HG03432 (cell line): ENCODE data around the gene FGF1.
A peak's percentile ranks its signal among the peaks of the same experiment; 100 is the strongest.

ENCODE experiments used
- ATAC-seq: cut with Tn5 transposase; IDR thresholded peaks from one replicate; pipeline ENCODE4 v1.9.1; 2021; ENCODE audit warnings: mild to moderate bottlenecking, moderate library complexity; ENCODE audit not compliant: unreplicated experiment

Gene FGF1

DNA sequence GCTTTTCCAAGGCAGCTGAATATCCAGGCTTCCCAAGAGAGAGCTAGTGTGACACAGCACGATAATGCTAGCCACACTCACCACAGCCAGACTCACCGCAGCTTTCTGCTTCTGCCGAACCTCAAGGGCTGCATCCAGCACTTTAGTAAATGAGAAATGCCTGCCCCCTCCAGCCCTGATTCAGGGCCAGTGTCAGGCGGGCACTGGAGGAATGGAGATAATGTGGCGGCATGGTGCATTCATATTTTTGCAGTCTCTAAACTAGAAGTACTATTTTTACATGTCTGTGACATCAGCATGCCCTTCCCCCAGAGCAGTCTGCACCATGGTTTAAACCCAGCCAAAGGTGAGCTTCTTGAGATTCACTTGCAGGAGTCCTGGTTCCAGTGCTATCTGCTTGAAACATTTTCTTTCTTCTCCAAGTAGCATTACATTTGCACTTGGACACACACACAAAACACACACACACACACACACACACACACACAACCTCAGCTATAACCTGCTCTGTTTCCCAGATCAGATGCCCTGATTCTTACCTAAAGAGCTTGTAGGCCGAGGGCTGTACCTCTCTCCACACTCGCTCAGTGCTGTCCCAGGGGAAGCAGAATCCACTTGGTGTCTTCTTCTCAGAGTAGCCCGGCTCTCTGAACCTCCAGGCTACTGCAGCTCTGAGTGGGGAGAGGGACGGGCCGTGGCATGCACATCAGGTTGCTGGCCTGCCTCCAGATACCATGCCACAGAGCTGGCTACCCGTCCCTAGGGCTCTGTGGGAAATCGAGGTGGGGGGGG is at the start of gene FGF1:
Gene FGF1 (minus strand): TSS at position 673 of the 792 bp plus-strand sequence. CDS start 71,963 bp downstream, outside the sequence.
- ATAC-seq: no peak

DNA sequence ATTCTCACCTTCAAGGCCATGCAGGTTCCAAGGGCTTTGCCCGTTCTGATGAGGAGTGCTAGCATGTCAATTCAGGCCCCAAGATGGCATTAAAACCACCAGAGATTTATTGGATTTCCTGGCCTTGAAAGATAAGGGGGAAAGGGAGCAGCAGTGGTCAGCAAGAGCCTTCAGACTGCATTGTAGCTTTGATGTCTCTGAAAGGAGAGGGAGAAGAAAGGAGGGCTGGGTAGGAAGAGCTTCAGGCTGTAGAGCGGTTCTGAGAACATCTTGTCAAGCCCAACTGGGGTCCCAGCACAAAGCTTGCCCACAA is 41.8 kb upstream of the FGF1 start:
- ATAC-seq: no peak

DNA sequence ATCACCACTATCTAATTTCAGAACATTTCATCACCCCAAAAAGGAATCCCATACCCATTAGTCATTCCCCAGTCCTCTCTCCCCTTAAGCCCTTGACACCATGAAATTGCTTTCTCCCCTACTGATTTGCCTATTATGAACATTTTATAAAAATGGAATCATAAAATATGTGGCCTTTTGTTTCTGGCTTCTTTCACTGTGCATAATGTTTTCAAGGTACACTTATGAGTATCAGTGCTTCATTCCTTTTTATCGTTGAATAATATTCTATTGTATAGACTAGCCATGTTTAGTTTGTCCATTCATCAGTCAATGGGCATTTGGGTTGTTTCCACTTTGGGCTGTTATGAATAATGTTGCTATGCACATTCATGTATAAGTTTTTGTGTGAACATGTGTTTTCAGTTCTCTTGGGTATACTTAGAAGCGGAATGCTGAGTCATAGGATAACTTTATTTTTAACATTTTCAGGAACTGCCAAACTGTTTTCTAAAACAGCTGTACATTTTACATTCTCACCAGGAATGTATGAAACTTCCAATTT is 40.4 kb upstream of the FGF1 start:
- peak; percentile 64 for ATAC-seq

DNA sequence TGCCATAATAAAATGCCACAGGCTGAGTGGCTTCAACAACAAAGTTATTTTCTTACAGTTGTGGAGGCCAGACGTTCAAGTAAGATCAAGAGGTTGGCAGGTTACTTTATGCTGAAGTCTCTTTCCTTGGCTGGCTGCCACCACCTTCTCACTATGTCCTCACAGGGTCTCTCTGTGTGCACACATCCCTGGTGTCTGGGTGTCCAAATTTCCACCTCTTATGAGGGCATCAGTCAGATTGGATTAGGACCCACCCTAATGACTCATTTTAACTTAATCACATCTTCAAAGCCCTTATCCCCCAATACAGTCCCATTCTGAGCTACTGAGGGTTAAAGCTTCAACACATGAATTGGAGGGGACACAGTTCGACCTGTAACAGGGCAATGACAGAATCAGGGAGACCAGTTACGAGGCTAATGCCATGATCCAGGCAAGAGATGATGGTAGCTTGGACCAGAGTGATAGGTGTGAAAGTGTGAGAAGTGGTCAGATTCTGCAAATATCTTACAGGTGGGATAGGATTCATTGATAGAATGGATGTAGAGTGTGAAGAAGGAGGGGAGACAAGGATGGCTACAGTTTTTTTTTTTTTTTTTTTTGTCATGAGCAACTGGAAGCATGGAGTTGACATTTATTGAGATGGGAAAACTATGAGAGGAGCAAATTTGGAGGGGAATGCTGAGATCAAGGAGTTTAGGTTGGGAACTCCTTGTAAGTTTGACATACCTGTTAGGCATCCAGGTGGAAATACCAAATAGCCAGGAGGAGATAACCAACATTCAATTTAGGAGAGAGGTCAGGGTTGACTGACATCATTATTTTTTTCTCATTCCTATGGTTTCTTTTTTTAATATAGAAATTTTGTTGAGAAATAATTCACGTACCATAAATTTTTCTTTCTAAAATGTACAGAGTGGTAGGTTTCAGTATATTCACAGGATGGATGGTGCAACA is 39.6 kb upstream of the FGF1 start:
- no peak for ATAC-seq

DNA sequence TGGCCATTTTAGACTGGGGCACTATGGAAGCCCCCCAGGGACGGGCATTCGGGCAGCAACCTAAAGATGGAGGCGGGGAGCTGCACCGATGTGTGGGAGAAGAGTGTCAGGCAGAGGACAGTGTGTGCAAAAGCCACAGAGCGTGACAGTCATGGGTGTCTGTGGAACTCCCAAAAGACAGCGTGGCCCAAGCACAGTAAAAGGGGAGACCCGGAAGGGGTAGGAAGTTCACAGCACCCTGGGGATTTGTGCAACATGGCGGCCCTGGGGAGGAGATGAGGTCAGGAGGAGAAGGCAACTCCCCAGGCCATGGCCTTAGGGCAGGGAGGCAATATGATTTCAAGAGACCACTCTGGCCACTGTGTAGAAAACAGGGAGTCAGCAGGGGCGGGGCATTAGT is 38.9 kb upstream of the FGF1 start:
- no peak for ATAC-seq

DNA sequence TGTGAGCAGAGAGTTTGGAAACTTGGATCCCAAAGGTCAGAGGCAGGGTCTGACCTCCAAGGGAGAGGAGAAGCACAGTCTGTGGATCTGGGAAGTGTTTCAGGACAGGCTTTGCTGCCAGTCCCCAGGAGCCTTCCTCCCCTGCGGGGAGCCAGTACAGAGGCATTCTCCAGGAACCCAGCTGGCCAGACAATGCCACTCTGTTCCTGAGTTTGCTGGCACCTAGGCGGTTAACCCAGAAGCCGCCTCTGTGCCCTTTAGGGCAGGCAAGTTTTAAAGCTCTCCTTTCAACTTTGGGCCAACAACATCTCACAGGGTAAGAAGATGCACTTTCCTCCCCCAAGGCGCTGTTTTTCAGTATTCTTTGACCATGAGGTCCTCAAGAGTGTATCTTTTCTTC is 37.0 kb upstream of the FGF1 start:
- no peak for ATAC-seq

DNA sequence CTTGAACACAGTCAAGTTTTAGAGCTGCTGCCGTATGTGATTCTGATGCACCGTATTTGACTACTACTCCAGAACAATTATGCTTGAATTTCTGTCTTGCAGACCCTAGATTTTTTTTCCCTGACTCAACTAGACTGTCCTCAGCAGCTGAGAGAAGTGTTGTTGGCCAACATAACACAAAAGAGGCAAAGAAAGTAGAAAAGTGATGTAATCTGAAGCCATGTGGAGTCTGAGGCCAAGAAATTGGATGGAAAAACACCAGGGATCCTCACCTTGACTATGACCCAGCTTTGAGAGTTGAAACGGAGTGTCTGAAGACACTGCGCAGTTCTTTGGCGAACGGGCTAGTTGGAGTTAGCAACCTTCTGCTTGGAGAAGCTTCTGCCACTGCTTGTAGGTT is 36.3 kb upstream of the FGF1 start:
- ATAC-seq: no peak

DNA sequence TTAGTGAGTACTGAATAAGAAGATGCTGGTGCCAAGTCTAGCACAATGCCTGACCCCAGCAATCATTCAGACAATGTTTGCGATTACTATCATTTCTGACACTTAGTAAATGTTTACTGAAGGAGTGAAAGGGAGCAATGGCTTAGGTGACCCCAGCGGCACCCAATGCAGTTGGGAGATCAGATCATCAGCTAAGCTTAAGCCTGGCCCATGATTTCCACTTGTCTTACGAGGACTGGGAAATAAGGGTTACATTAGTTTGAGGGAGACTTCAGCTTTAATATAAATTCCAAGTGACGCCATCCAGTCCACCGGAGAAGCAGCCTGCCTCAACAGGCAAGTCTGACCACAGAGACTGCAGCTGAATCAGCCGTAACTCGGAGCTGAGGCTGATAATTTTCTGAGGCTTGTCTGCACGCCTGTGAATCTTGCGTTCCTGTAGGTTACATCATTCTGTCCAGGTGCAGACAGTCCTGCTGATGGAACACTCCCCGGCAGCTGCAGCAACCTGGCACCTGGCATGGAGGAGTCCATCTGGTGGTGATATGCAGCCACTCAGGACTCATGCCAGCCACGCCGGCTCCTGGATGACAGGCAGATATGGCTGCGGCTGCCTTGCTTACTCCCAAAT is 34.9 kb upstream of the FGF1 start:
- no peak for ATAC-seq

DNA sequence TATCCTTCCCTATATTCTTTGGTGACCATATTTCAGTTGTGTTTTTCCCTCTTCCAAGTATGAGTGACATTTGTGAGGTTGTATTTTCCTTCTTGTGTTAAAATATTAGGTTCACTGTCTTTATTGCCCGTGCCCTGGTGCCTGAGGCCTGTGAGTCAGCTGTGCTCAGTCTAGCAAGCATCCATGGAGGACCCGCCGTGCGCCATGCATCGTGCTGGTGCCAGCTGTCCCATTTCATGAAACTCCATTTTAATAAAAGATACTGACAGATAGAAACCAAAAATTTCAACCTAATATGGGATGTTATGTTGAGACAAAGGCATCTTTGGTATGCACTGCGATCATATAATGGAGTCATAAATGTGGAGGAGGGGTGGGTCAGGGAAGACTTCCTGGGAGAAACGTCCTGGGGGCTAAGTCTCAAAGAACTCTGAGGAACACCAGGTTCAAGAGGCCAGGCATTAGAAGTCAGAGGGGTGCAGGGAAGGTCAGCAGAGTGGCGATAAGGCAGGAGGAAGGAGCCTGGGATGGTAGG is 34.0 kb upstream of the FGF1 start:
- no peak for ATAC-seq

DNA sequence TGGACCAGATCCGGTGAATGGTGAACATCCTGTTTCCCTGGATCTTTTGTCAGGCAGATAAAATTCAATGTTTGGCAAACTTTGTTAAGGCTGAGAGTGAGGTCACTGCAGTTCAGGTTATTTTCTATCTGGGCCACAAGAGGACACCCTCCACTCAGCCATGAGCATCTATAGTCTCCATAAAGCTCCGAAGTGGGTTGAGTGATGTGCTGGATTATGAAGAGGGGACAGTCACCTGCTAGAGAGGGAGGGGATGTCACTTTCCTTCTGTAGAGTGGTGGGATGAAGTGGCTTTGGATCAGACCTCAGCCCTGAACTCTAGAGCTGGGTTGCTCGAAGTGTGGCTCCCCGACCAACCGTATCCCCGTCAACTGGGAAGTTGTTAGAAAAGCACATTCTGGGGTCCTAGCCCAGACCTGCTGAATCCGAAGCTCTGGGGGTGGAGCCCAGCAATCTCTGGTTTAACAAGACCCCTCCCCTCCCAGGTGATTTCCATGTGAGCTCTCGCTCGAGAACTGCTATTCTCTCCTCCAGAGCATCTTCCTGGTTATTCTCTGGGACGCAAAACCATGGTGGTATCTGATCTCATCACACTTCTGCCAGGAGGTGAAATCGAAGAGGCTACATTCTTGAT is 31.8 kb upstream of the FGF1 start:
- ATAC-seq: no peak

DNA sequence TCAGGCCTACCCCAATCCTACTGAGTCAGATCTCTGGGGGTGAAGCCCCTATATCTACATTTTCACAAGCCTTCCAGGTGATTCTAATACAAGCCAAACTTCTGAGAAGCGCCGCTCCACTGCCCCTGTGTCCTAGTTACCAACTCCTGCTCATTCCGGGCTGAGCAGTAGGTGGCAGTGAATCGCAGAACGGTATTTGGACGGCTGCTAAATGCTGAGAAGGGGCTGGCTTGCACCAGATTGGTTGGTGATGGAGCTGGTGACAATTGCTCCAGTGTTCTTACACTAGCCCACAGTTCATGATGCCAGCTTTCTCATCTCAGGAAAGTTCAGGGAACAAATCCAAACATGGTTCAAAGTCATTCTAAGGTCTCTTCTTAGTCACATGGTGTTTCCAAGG is 31.1 kb upstream of the FGF1 start:
- peak; percentile 48 for ATAC-seq

DNA sequence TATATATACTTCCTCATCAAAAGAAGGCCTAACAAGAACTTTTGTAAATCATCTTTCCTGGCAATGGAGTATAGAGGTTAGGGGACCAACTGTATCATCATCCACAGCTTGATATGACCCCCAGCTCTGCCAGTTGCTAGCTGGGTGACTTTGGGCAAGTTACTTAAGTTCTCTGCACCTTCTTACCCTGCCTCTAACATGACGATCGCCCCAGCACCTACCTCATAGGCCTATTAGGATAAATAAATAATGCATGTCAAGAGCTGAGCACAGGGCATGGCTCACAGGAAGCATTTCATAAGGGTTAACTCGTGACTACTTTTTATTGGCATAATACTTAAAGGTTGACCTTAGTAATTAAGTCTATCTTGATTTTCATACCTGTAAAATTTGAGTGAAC is 29.4 kb upstream of the FGF1 start:
- ATAC-seq: no peak

DNA sequence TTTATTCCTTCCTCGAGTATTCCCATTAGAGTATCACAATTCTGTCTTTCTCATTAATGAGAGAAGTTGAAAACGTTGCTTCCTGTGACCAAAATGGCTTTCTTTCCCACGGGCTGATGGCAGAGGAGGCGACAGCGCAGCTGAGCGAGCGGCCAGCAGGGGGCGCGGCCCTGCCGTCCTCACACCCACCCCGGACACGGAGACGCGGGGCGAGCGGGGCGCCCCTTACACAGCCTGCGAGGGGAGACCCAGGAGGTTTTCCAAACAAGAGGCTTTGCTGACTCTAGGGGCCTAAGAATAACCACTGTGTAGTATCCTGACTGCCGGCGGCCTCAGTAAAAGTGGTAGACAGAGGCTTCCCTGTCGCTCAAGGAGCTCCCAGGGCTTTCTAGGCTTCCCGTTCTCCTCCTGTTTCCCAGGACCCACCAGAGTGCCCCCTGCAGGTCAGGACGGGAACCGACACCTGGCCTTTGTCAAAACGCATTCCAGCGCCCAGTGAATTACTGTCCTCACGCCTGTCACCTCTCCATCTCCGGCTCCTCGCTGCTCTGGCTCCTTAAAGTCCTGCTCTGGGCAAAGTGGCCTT is 27.3 kb upstream of the FGF1 start:
- peak; percentile 99 for ATAC-seq

DNA sequence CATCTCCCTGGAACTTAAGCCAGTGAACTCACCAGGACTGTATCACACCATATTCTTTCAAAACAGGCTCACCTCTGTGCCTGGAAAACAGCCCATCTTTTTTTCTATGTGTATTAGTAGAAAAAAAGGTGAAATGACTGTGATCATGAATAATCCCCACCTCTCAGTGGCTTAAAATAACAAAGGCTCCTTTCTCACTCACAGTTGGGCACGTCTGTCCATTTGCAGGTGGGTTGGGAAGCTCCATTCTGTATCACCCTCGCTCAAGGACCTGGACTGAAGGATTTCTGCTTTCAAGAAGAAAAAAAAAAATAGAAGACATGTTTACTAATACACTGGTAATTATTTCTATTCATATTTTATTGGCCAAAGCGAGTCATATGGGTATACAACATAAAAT is 17.3 kb upstream of the FGF1 start:
- no peak for ATAC-seq

DNA sequence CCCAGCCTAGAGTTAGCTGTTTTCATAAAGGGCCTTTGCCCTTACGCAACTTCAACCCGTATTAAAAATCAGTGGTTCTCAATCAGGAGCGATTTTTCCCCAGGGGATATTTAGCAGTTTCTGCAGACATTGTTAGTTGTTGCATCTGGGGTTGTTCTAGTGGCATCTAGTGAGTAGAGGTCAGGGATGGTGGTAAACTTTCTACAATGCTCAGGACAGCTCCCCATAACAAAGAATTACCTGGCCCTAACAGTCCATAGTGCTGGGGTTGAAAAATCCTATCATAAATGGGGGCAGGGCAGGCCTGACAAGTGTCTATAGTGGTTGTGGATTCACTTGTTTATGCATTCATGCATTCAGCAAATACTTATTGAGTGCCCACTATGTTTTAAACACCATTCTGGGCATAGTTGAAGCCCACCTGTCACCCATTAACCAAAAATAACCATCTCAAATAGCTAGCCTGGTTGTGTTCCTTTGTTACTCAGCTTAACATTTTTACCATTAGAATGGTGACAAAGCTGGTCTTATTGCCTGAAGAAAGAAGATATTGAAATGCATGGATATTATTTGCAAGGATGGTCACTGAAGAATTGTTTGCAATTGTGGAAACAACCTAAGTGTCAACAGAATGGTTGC is 15.9 kb upstream of the FGF1 start:
- no peak for ATAC-seq

DNA sequence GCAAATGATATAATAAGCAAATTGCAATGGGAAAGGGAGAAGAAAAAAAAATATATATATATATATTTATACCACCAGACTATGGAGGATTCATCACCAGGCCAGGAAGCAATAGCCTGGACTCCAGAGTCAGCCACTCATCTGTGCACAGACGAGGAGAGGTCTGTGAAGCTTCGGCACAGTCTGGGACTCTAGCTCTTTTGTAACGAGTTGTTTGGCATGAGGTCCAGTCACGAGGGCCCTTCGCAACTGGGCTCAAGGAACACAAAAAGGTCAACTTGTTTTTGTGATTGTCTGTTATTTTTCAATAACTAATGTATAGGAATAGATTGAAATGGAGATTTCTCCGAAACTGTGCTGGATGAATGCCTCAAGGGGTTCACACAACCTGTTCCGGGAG is 14.7 kb upstream of the FGF1 start:
- no peak for ATAC-seq

DNA sequence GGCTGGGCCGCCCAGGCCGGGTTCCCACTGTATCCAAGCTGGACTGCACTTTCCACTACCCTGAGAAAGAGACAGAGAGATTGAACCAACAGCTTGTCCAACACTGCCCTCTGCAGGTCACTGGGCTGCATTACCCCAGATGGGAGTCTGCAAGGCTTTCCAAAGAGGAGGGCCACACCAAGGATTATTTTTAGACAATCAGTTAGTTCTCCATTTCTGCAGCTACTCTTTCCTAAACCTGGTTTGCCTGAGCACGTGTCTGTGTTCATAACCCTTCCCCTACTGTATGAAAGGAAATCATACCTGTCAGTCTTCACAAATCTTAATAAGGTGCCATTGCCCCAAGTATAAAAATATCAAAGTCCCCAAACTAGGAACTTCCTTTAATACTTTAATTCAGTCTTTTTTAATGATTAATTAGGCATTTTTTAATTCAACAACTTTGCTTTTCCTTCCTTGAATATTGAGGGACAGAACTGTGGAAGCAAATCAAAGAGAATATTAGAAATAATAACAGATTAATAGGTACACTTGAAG is 13.4 kb upstream of the FGF1 start:
- peak; percentile 76 for ATAC-seq

DNA sequence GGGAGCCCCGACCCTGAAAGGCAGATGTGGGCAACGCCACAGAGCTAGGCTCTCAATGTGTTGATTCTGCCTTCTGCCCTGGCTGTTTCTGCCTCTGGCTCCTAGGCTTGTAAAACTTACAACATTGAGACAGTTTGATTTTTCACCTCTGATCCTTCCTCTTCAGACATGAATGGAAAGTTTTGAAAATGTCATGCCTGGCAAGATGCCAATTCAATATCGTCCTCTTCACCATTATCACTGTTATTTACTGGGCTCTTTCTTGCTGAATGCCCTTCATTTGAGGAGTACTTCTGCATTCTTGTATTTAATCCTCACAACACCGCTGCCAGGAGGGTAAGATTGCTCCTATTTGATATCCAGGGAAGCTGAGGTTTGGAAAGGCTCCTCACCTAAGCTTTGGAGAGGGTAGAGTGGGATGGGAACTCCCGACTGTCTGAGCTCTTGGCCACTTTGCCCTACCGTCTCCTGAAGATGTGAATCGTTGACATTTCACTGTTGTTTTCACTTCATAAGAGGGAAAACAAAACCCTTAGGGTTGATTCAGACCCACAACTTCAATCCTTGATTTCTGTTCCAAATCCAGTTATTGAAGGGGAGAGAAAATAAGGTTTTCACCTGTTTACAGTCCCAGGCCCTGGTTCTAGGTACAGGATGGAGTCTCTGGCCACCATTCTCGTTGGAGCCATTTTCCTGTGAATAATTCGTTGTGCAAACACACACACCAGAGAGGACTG is 12.7 kb upstream of the FGF1 start:
- ATAC-seq: no peak
